Left lobe of liver (tissue), 2 donors: Measurements from ENCODE around the gene REX1BD. TPM values are rescaled to one million over a fixed set of nuclear protein-coding genes. Genes with fewer than 3 reads are reported as not detected.
A peak's percentile ranks its signal among the peaks of the same experiment; 100 is the strongest.
"Not testable (repeated sequence)": the region's sequence is repeated elsewhere in the genome, so short reads cannot be mapped to it uniquely, and the experiment has no call there.

ENCODE experiments used
- ATAC-seq: fragments of 200-7000 bp; cut with Tn5 transposase; one replicate; pipeline ENCODE4 v1.9.1; 2020; ENCODE audit warnings: mild to moderate bottlenecking, moderate library complexity
- DNase-seq: peaks from one replicate; pipeline ENCODE4 v3.0.0-alpha.2; 2020; ENCODE audit warnings: low spot score
- total RNA-seq: library from RNA; stranded (reverse); gene quantifications from one replicate; pipeline ENCODE4 v1.2.1, GENCODE V29; 2021
- donor health status: DM: no; HTN: no; CAD: no; lungs with moderate emphysema.
- donor health status: DM: no; HTN: yes; CAD: no.

The REX1BD gene
- 55.7 TPM for total RNA-seq

DNA sequence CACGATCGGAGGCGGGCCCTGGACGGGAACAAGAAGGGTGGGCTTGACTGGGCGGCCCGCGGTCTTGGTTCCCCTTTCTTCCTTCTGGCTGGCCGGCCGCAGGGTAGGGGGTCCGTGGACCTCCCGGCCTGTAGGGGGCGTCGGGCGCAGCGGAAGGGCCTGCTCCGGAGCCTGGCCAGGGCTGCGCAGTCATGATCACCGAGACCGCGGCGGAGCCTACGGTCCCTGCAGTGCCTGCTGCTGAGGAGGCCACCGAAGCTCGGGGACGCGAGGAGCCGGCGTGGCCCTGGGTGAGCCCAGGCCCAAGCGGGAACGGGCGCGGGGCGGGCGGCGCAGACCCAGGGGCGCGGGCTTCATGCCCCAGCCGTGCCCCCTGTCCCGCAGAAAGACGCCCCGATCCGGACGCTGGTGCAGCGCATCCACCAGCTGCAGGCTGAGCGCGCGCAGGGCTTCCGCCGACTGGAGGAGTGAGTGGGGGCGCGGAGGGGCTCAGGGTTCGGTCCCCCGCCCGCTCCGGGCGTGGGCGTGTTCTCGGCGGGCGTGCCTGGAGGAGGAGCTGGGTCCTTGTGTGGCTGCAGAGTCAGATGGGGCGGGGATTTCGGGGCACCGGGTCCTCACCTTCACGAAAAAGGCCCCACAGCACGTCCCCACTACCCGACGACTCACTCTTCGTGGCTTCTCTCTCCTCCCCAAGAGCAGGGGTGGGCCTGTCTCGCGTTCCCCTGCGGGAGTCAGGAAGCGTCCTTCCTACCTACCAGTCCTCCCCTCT lies at the start of gene REX1BD:
Gene REX1BD, plus strand, starts transcription at position 188 of the 769 bp plus-strand sequence. Its CDS starts 4 bp downstream, at position 192.
- ATAC-seq = peak; percentile 89
- peak; percentile 78 for DNase-seq

- no peak for DNase-seq
- ATAC-seq = no peak
Measured at GRCh38 chr19:18539372-18539771, 49.2 kb upstream of the REX1BD start.

DNA sequence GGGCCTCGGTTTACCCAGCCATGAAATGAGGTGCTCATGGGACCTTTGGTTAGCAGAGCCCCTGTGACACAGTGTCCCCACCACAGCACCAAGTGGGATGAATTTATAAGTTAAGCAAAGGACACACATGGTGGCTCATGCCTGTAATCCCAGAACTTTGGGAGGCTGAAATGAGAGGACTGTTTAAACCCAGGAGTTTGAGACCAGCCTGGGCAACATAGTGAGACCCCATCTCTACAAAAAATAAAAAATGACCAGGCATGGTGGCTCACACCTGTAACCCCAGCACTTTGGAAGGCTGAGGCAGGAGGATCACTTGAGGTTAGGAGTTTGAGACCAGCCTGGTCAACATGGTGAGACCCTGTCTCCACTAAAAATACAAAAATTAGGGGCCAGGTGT lies 48.4 kb upstream of the REX1BD start:
- ATAC-seq, DNase-seq: not testable (repeated sequence)

GRCh38 chr19:18541258-18541991 lies 47.2 kb upstream of the REX1BD start:
- DNase-seq = no peak

DNA sequence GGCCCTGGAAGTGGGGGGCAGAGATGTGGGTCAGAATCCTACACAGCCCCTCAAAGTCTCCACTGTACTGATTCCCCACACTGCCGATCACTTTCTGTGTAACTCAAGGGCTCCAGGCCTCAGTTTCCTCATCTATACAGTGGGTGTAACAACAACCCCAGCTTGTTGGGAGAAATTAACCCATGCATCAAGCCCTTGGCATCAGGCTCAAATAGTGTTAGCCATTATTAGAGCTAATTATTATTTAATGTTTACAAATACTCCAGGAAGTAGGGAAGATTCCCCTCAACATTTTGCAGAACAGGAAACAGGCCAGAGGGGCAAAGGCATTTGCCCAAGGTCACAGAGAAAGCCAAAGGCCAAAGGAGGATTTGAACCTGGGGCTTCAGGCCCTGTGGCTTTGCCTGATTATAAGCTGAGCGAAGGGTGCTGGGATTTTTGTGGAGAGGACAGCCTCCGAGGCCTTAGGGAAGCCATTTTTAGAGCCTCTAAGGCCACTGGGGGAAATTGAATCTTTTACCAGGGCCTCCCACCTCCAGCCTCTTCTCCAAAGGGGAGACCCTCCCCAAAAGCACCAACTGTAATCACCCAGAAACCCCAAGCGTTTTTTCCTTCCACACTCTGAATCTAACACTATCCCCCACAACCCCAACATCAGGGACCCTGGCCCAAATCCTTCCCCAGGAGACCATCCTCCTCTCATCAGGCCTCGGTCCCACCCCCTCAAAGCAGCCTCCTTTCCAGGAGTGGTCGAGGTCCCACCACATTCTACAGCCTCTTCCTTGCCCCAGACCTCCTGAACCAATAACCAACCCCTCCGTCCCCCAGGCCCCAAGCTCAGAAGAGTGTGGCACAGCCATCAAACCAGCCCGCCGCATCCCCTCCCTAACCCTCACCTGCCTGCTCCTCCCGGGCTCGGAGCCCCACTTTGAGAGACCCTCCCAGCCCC lies 46.3 kb upstream of the REX1BD start:
- no peak for ATAC-seq
- DNase-seq = no peak

More at GRCh38 chr19:18541258-18541991, 47.2 kb upstream of the REX1BD start:
- ATAC-seq = no peak

- peak; percentile 98 for ATAC-seq
- peak; percentile 95 for DNase-seq
Measured at GRCh38 chr19:18542941-18543813, 45.4 kb upstream of the REX1BD start, which contains the start of gene FKBP8. FKBP8 (minus strand) TSS chr19:18543573; CDS start chr19:18541970, 1,603 bp downstream.

GRCh38 chr19:18543814-18544475 lies 44.7 kb upstream of the REX1BD start:
- ATAC-seq = peak; percentile 43
- no peak for DNase-seq

GRCh38 chr19:18551631-18552030 lies 37.0 kb upstream of the REX1BD start:
- no peak for ATAC-seq
- DNase-seq = no peak

- peak; percentile 99 for ATAC-seq
Measured at GRCh38 chr19:18557411-18558201, 31.0 kb upstream of the REX1BD start, which contains the start of gene KXD1. KXD1 (plus strand) TSS chr19:18557870; CDS start chr19:18562057, 4,187 bp downstream.

DNA sequence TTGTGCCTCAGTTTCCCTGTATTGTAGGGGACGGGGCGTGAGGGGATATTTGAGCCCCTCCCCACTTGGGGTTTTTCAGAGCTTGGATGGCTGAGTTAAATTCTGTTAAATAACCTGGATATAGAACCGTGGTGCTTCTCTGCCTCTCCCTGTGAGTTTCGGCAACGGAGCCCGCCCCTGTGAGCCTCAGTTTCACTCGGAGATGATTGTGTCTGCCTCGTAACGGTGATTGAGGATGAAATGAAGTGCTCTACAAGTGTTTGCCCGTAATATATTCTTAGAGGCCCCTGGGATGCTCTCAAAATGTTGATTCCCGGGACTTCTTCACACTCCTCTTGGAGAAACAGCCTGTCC lies 30.4 kb upstream of the REX1BD start:
- DNase-seq = no peak
- ATAC-seq = peak; percentile 8

More at GRCh38 chr19:18557411-18558201, 31.0 kb upstream of the REX1BD start, which contains the start of gene KXD1:
- DNase-seq = peak; percentile 98

DNA sequence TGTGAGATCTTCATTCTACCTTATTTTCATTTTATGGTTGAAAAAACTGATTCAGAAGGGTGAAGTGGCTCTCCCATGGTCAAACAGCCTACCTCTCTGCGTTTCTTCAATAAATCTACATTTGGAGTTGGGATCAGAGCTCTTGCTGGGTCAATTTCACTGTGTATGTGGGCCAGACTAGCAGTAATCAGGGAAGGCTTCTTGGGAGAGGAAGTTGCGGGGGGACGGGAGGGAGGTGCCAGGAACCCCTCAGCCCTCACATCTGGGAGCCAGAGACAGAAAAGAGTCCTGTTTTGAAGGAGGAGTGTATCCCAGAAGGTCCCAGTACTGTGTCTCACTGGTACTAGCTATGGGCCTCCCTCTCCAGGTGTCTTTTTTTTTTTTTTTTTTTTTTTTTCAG lies 30.0 kb upstream of the REX1BD start:
- ATAC-seq (no peak), DNase-seq (no peak)

DNA sequence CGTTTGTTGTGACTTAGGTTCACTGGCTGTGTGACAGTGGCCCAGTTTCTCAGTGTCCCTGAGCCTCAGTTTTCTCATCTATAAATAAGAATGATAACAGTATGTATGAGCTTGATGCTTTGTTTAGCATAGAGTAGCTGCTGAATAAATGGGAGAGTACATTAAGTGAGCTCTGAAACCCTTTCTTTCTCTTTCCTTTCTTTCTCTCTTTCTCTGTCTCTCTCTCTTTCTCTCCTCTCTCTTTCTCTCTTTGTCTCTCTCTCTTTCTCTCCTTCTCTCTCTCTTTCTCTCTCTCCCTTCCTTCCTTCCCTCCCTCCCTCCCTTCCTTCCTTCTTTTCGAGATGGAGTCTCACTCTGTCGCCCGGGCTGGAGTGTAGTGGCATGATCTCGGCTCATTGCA lies 28.9 kb upstream of the REX1BD start:
- DNase-seq (no peak), ATAC-seq (no peak)

- no peak for ATAC-seq
- DNase-seq = no peak
Measured at GRCh38 chr19:18562086-18562485, 26.5 kb upstream of the REX1BD start.

DNA sequence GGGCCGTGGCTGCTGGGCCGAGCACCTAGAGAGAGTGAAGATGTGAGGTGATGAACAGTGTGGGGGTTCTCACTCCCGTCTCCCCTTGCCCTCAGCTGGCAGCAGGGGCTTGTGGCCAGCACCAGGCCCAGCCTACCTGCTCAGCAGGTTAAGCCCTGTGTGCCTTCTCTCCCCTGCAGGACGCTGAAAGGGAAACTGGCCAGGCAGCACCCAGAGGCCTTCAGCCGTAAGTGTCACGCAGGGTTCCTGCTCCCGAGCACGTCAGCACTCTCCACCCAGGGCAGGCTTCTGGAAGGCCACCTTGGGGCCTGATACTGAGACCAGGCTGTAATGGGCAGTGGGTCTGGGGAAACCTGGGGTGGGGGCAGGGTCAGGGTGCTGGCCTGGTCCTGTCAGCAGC lies 21.6 kb upstream of the REX1BD start:
- no peak for ATAC-seq
- no peak for DNase-seq

- ATAC-seq = no peak
- DNase-seq = no peak
Measured at GRCh38 chr19:18568367-18568766, 20.2 kb upstream of the REX1BD start.

DNA sequence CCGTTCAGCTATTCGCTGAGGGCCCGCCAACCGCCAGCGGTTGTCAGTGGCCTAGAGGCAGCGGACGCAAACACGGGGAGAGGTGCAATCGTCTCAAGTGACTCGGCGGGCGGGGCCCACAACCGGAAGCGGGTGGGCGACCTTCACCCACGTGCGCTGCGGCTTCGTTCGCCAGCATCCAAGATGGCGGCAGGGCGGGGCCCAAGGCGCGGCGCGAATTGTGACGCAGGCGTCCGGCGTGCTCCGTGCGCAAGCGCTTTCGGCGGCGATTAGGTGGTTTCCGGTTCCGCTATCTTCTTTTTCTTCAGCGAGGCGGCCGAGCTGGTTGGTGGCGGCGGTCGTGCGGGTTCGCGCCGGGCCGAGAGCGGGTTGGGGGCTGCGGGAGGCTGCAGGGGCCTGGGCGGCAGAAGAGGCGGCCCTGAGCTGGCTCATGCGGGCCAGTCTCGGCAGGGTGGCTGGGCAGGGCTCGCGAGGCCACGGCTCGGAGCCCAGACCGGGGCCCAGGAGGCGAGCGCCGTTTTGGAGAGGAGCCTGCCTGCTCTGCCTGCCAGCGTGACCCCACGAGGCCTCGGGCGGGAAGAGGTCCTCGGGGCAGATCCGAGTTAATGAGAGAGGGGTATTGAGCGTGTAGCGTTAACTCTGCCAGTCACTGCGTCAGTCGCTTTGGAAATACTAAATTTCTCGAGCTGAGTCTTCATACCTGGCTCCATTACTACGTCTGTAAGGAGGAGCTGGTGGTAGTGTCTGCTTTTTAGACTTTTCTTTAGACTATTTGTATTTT lies 16.8 kb upstream of the REX1BD start, which contains the start of gene UBA52:
Gene UBA52, plus strand, starts transcription at position 294 of the 781 bp plus-strand sequence. CDS start 1,444 bp downstream, outside the sequence.
- ATAC-seq (peak; percentile 97), DNase-seq (peak; percentile 99)

DNA sequence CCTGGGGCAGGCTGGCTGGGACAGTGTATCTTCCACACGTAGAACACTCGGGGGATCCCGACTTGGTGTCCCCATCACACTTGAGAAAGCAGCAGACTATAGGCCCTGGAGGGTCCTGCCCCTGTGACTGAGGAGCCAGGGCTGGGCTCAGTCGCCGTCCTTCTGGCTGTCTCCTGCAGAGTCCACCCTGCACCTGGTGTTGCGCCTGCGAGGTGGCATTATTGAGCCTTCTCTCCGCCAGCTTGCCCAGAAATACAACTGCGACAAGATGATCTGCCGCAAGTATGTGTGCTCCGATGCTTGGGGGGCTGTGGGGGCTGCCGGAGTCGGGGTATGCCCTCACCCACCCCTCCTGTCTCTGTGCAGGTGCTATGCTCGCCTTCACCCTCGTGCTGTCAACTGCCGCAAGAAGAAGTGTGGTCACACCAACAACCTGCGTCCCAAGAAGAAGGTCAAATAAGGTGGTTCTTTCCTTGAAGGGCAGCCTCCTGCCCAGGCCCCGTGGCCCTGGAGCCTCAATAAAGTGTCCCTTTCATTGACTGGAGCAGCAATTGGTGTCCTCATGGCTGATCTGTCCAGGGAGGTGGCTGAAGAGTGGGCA lies 13.8 kb upstream of the REX1BD start:
- ATAC-seq (no peak), DNase-seq (no peak)
